HepG2 (cell line): ENCODE measurements around the gene ADGRG6. TPM values are rescaled to one million over a fixed set of nuclear protein-coding genes. Genes with fewer than 3 reads are reported as not detected.

Experiments
- CREM ChIP-seq, 2 experiments: sonication (generic) in 1 of 2; formaldehyde crosslinking in 1 of 2; IDR thresholded peaks; 2 replicates each; pipeline versions ENCODE4 v1.4.0 to v1.6.1; 2016 to 2020; ENCODE audit warnings: antibody characterized with exemption in 1 of 2, mild to moderate bottlenecking in 1 of 2, missing genetic modification reagents in 1 of 2
- FUBP1 ChIP-seq: sonication (generic); formaldehyde crosslinking; IDR thresholded peaks from 2 replicates; pipeline ENCODE4 v1.5.1; 2020; ENCODE audit warnings: missing genetic modification reagents, mild to moderate bottlenecking, borderline replicate concordance
- GATA4 ChIP-seq: sonication (generic); IDR thresholded peaks from 2 replicates; pipeline ENCODE4 v1.6.1; 2016; ENCODE audit warnings: antibody characterized with exemption, low read depth, borderline replicate concordance
- JUND ChIP-seq: sonication (generic); formaldehyde crosslinking; IDR thresholded peaks from 2 replicates; pipeline ENCODE4 v1.8.0; 2022; ENCODE audit warnings: mild to moderate bottlenecking, missing genetic modification reagents
- KDM4B ChIP-seq: sonication (generic); formaldehyde crosslinking; IDR thresholded peaks from 2 replicates; pipeline ENCODE4 v1.4.0; 2020; ENCODE audit warnings: missing genetic modification reagents
- MEIS1 ChIP-seq: sonication (generic); formaldehyde crosslinking; IDR thresholded peaks from 2 replicates; pipeline ENCODE4 v1.9.0; 2021; ENCODE audit warnings: mild to moderate bottlenecking, missing genetic modification reagents, moderate library complexity, borderline replicate concordance
- MIXL1 ChIP-seq: IDR thresholded peaks from 2 replicates; pipeline ENCODE4 v1.6.1; 2016
- MYC ChIP-seq: sonication (generic); formaldehyde crosslinking; IDR thresholded peaks from 2 replicates; pipeline ENCODE4 v1.9.0; 2021; ENCODE audit warnings: missing genetic modification reagents, borderline replicate concordance
- NFKB2 ChIP-seq: sonication (generic); formaldehyde crosslinking; IDR thresholded peaks from 2 replicates; pipeline ENCODE4 v1.4.0; 2020; ENCODE audit warnings: missing genetic modification reagents, borderline replicate concordance
- PREB ChIP-seq: sonication (generic); formaldehyde crosslinking; IDR thresholded peaks from 2 replicates; pipeline ENCODE4 v1.4.0; 2020; ENCODE audit warnings: missing genetic modification reagents
- RBAK ChIP-seq: sonication (generic); formaldehyde crosslinking; IDR thresholded peaks from 2 replicates; pipeline ENCODE4 v1.5.1; 2020; ENCODE audit warnings: mild to moderate bottlenecking, missing genetic modification reagents
- RFX3 ChIP-seq: IDR thresholded peaks from 2 replicates; pipeline ENCODE4 v1.6.1; 2016; ENCODE audit warnings: missing biosample characterization, missing genetic modification reagents
- SETDB1 ChIP-seq: sonication (generic); formaldehyde crosslinking; IDR thresholded peaks from 2 replicates; pipeline ENCODE4 v1.5.1; 2020; ENCODE audit warnings: missing genetic modification reagents, mild to moderate bottlenecking, borderline replicate concordance
- SMAD9 ChIP-seq: sonication (generic); formaldehyde crosslinking; IDR thresholded peaks from 2 replicates; pipeline ENCODE4 v1.5.1; 2020; ENCODE audit warnings: mild to moderate bottlenecking, missing genetic modification reagents
- SMARCC2 ChIP-seq: fragments of 450-650 bp; IDR thresholded peaks from 2 replicates; pipeline ENCODE4 v1.6.1; 2017; ENCODE audit warnings: antibody characterized with exemption, mild to moderate bottlenecking
- ZBTB26 ChIP-seq: IDR thresholded peaks from 2 replicates; pipeline ENCODE4 v1.6.1; 2016; ENCODE audit warnings: missing compliant biosample characterization, missing genetic modification reagents, borderline replicate concordance
- ZFP36L1 ChIP-seq: sonication (generic); formaldehyde crosslinking; IDR thresholded peaks from 2 replicates; pipeline ENCODE4 v1.8.0; 2022; ENCODE audit warnings: mild to moderate bottlenecking, missing genetic modification reagents, moderate library complexity
- ZFX ChIP-seq: sonication (generic); formaldehyde crosslinking; IDR thresholded peaks from 2 replicates; pipeline ENCODE4 v1.4.0; 2020; ENCODE audit warnings: mild to moderate bottlenecking, low read depth, missing genetic modification reagents, moderate library complexity
- ZKSCAN1 ChIP-seq: fragments of 150-350 bp; IDR thresholded peaks from 2 replicates; pipeline ENCODE4 v1.6.1; 2014; ENCODE audit warnings: low read length
- ZKSCAN8 ChIP-seq: IDR thresholded peaks from 2 replicates; pipeline ENCODE4 v1.6.1; 2016; ENCODE audit warnings: borderline replicate concordance, missing genetic modification reagents, missing compliant biosample characterization
- ZNF138 ChIP-seq: sonication (generic); formaldehyde crosslinking; IDR thresholded peaks from 2 replicates; pipeline ENCODE4 v1.5.0; 2020; ENCODE audit warnings: mild to moderate bottlenecking, low read depth, missing genetic modification reagents
- ZNF547 ChIP-seq: sonication (generic); formaldehyde crosslinking; IDR thresholded peaks from 2 replicates; pipeline ENCODE4 v1.5.1; 2020; ENCODE audit warnings: mild to moderate bottlenecking, missing genetic modification reagents
- ZNF670 ChIP-seq: sonication (generic); formaldehyde crosslinking; IDR thresholded peaks from 2 replicates; pipeline ENCODE4 v1.8.0; 2022; ENCODE audit warnings: mild to moderate bottlenecking, missing genetic modification reagents, borderline replicate concordance
- ZNF7 ChIP-seq: IDR thresholded peaks from 2 replicates; pipeline ENCODE4 v1.6.1; 2016; ENCODE audit warnings: missing biosample characterization, missing genetic modification reagents
- ZNF713 ChIP-seq: sonication (generic); formaldehyde crosslinking; IDR thresholded peaks from 2 replicates; pipeline ENCODE4 v1.4.0; 2020; ENCODE audit warnings: mild to moderate bottlenecking, missing genetic modification reagents
- ZNF740 ChIP-seq: sonication (generic); formaldehyde crosslinking; IDR thresholded peaks from 2 replicates; pipeline ENCODE4 v1.4.0; 2020; ENCODE audit warnings: missing genetic modification reagents
- polyA plus RNA-seq, 8 experiments: library from polyadenylated mRNA; depleted of rRNA in 3 of 8; stranded (reverse) in 7 of 8; unstranded in 1 of 8; fragments of >200 nt; fragmentation: Illumina TruSeq in 4 of 8; extraction: Trizol in 4 of 8; gene quantifications; 2 replicates each; pipeline versions ENCODE4 v1.2.1 to v1.2.3, GENCODE V29; 2011 to 2016; ENCODE audit warnings: low read depth in 4 of 8, missing spikeins in 1 of 8, mixed read lengths in 1 of 8; ENCODE audit not compliant: insufficient read depth in 1 of 8
- total RNA-seq, 5 experiments: library from RNA; depleted of rRNA; stranded (reverse); fragments of >200 nt; fragmentation: Illumina TruSeq; extraction: Trizol; gene quantifications; 2 replicates each; pipeline ENCODE4 v1.2.3, GENCODE V29; 2016; ENCODE audit warnings: low read depth in 1 of 5

ADGRG6 gene
- total and polyA plus RNA-seq, 2 of the 13 experiments (the other 11 are each of a cell fraction or from before 2014, with no cell fraction given): 129 to 249 TPM

GRCh38 chr6:142301651-142302391, at the start of gene ADGRG6 (continued):
- no peak for TF ChIP-seq ZNF7 (CRISPR knock-in tag)
- no peak for TF ChIP-seq SMAD9 (CRISPR knock-in tag)
- no peak; the same call in 1 of the 2 replicates for TF ChIP-seq ZNF713
- TF ChIP-seq ZNF547 (CRISPR knock-in tag): peak; percentile 97
- peak; percentile 67; the same call in 1 of the 2 replicates for TF ChIP-seq JUND
- TF ChIP-seq MYC (CRISPR knock-in tag): peak; percentile 95
- no peak for TF ChIP-seq SETDB1 (CRISPR knock-in tag)
- TF ChIP-seq ZKSCAN8 (CRISPR knock-in tag): peak; percentile 43; the same call in 1 of the 2 replicates
- peak; percentile 92; the same call in 1 of the 2 replicates for TF ChIP-seq NFKB2 (CRISPR knock-in tag)
- TF ChIP-seq PREB (CRISPR knock-in tag): no peak; the same call in 1 of the 2 replicates
- TF ChIP-seq ZNF138 (CRISPR knock-in tag): peak; percentile 72; the same call in 1 of the 2 replicates
- peak; percentile 56; the same call in 1 of the 2 replicates for TF ChIP-seq MIXL1 (CRISPR knock-in tag)
- peak; percentile 84 for TF ChIP-seq ZFX (CRISPR knock-in tag)
- TF ChIP-seq ZBTB26 (CRISPR knock-in tag): peak; percentile 87; the same call in 1 of the 2 replicates
- peak; percentile 70; the same call in 1 of the 2 replicates for TF ChIP-seq FUBP1 (CRISPR knock-in tag)
- TF ChIP-seq ZFP36L1: peak; percentile 89
- TF ChIP-seq MEIS1 (CRISPR knock-in tag): no peak; the same call in 1 of the 2 replicates
- TF ChIP-seq ZNF670 (CRISPR knock-in tag): no peak; the same call in 1 of the 2 replicates
- TF ChIP-seq SMARCC2: no peak
- no peak for TF ChIP-seq ZKSCAN1
- TF ChIP-seq GATA4: no peak; the same call in 1 of the 2 replicates
- TF ChIP-seq RFX3 (CRISPR knock-in tag): no peak
- TF ChIP-seq ZNF740 (CRISPR knock-in tag): peak; percentile 66; the same call in 1 of the 2 replicates
- TF ChIP-seq KDM4B: peak; percentile 88
- TF ChIP-seq RBAK (CRISPR knock-in tag): no peak
- no peak for TF ChIP-seq CREM (IDR thresholded peaks at IDR 0.05)
- TF ChIP-seq CREM (CRISPR knock-in tag; IDR thresholded peaks at IDR 0.05): no peak
